Panc1 (cell line): ENCODE measurements around the gene JAK2. TPM values are rescaled to one million over a fixed set of nuclear protein-coding genes. Genes with fewer than 3 reads are reported as not detected.

ENCODE experiments used
- ATAC-seq: fragments of 200-7000 bp; cut with Tn5 transposase; 2 replicates; pipeline ENCODE4 v1.9.1; 2020; ENCODE audit warnings: mild to moderate bottlenecking, moderate library complexity
- BruUV-seq: library from RNA; stranded (reverse); fragments of 400-500 nt; replicated peaks from 2 replicates; lab custom pipeline; 2021; lab: Mats Ljungman, UMichigan
- CTCF ChIA-PET: fragments of 300-600 bp; sonication (Branson Sonifier 250); formaldehyde crosslinking; loops from one replicate; lab custom pipeline; 2022; ENCODE audit warnings: antibody characterized with exemption; lab: Charles Lee
- POLR2A ChIA-PET: fragments of 300-600 bp; sonication (Branson Sonifier 250); formaldehyde crosslinking; loops from one replicate; lab custom pipeline; 2022; ENCODE audit warnings: antibody characterized with exemption; lab: Charles Lee
- DNase-seq: peaks from one replicate; pipeline ENCODE4 v3.0.0-alpha.2; 2010; ENCODE audit warnings: low read depth, low spot score
- H3K27ac ChIP-seq: 2 replicates; pipeline ENCODE4 v1.5.1; 2011; ENCODE audit warnings: mild to moderate bottlenecking, low read length, inconsistent platforms
- H3K27me3 ChIP-seq: fragments of 200-500 bp; sonication (Bioruptor generic); 2 replicates; pipeline ENCODE4 v1.6.0; 2014; ENCODE audit warnings: low read length, inconsistent platforms; ENCODE audit not compliant: control insufficient read depth, insufficient read depth
- H3K36me3 ChIP-seq: fragments of 200-500 bp; sonication (Bioruptor generic); 2 replicates; pipeline ENCODE4 v1.5.1; 2014; ENCODE audit warnings: inconsistent platforms, mild to moderate bottlenecking, low read length, moderate library complexity; ENCODE audit not compliant: control insufficient read depth, insufficient read depth
- H3K4me1 ChIP-seq: 2 replicates; pipeline ENCODE4 v1.5.1; 2011; ENCODE audit warnings: inconsistent platforms, mild to moderate bottlenecking, low read length, moderate library complexity; ENCODE audit not compliant: control insufficient read depth, insufficient read depth
- H3K4me3 ChIP-seq, 2 experiments: 2 replicates each; pipeline ENCODE4 v1.5.1; 2011 to 2012; ENCODE audit warnings: low read depth in 2 of 2, low read length in 2 of 2, mild to moderate bottlenecking in 2 of 2, inconsistent platforms in 1 of 2, moderate library complexity in 1 of 2
- H3K9me3 ChIP-seq: fragments of 200-500 bp; sonication (Bioruptor generic); 2 replicates; pipeline ENCODE4 v1.5.1; 2014; ENCODE audit warnings: low read depth, mild to moderate bottlenecking, inconsistent platforms, low read length, moderate library complexity; ENCODE audit not compliant: control insufficient read depth, insufficient read depth
- CTCF ChIP-seq: fragments of 450-650 bp; IDR thresholded peaks from 2 replicates; pipeline ENCODE4 v1.5.1; 2017; ENCODE audit warnings: mild to moderate bottlenecking
- POLR2AphosphoS5 ChIP-seq: IDR thresholded peaks from 2 replicates; pipeline ENCODE4 v1.6.1; 2012; ENCODE audit warnings: mild to moderate bottlenecking, low read depth, low read length, moderate library complexity
- REST ChIP-seq, 2 experiments: IDR thresholded peaks; 2 replicates each; pipeline ENCODE4 v1.6.1; 2011 to 2012; ENCODE audit warnings: low read depth in 2 of 2, control low read depth in 1 of 2, low read length in 1 of 2, mild to moderate bottlenecking in 1 of 2, moderate library complexity in 1 of 2; ENCODE audit not compliant: insufficient read depth in 1 of 2
- SIN3A ChIP-seq: IDR thresholded peaks from 2 replicates; pipeline ENCODE4 v1.6.1; 2012; ENCODE audit warnings: low read depth, mild to moderate bottlenecking, low read length, moderate library complexity, borderline replicate concordance; ENCODE audit not compliant: insufficient read depth
- TCF7L2 ChIP-seq: IDR thresholded peaks from 2 replicates; pipeline ENCODE4 v1.6.1; 2011; ENCODE audit warnings: mild to moderate bottlenecking, low read depth, low read length, inconsistent platforms
- in situ Hi-C: cut with HindIII; loops from 2 replicates; pipeline ENCODE4 v1.10.0; 2016; ENCODE audit warnings: low sequenced_read_pairs, low pct_unique_long_range_greater_than_20kb
- intact Hi-C: fragments of 100-400 bp; cut with micrococcal nuclease; formaldehyde crosslinking; loops from one replicate; pipeline ENCODE4 v1.10.0; 2022; ENCODE audit not compliant: unreplicated experiment
- total RNA-seq: library from RNA; stranded (reverse); gene quantifications from one replicate; pipeline ENCODE4 v1.2.1, GENCODE V29; 2021; ENCODE audit not compliant: unreplicated experiment

Gene JAK2
- total RNA-seq, 1 experiment from 2014 or later: 2.3 TPM

GRCh38 chr9:4965174-4965821 is 19.8 kb upstream of the JAK2 start:
- no peak overlapping the region for H3K27ac ChIP-seq
- ATAC-seq: no peak
- no TSS peak for BruUV-seq
- intact Hi-C loops: no loop called here
- H3K9me3 ChIP-seq: no peaks in the 10 kb centered on the region
- in situ Hi-C loops: no loop called here
- TF ChIP-seq CTCF: no peak
- TF ChIP-seq POLR2AphosphoS5: no peak
- no peak for TF ChIP-seq TCF7L2
- TF ChIP-seq SIN3A: no peak
- TF ChIP-seq REST (IDR thresholded peaks at IDR 0.05; ENCODE audit: insufficient read depth in 1 of 2, low read depth in 2 of 2, low read length in 1 of 2): no peak
- DNase-seq: no peak
- ChIA-PET POLR2A (no interaction called here), CTCF (no interaction called here)
- no peak overlapping the region for H3K4me3 ChIP-seq
- H3K4me1 ChIP-seq: no peaks in the 10 kb centered on the region
- H3K36me3 ChIP-seq: no peaks in the 10 kb centered on the region
- no peaks in the 10 kb centered on the region for H3K27me3 ChIP-seq

- TF ChIP-seq CTCF (no peak), REST (IDR thresholded peaks at IDR 0.05; ENCODE audit: insufficient read depth in 1 of 2, low read depth in 2 of 2, low read length in 1 of 2) (no peak), POLR2AphosphoS5 (no peak), TCF7L2 (no peak), SIN3A (no peak)
- intact Hi-C loops (no loop called here), in situ Hi-C loops (no loop called here)
- H3K27me3 ChIP-seq: no peaks in the 10 kb centered on the region
- BruUV-seq: no TSS peak
- CTCF ChIA-PET: no interaction called here
- no peak for ATAC-seq
- no peaks in the 10 kb centered on the region for H3K4me1 ChIP-seq
- no peaks in the 10 kb centered on the region for H3K9me3 ChIP-seq
- no peak for DNase-seq
- H3K27ac ChIP-seq: no peak overlapping the region
- H3K4me3 ChIP-seq: no peak overlapping the region
- POLR2A ChIA-PET: no interaction called here
- H3K36me3 ChIP-seq: no peaks in the 10 kb centered on the region
Observed at GRCh38 chr9:4967523-4967922, 17.5 kb upstream of the JAK2 start.
